NCI-H748 treated with DMSO at 0.1 percent for 48 hours (cell line): ENCODE measurements around the gene ZMYND10.
"Not testable (repeated sequence)": the region's sequence is repeated elsewhere in the genome, so short reads cannot be mapped to it uniquely, and the experiment has no call there.

ENCODE experiments used
- DNase-seq: peaks from one replicate; lab custom pipeline; 2025; lab: John Stamatoyannopoulos, UW

ZMYND10 gene

GRCh38 chr3:50325497-50326181 lies 19.9 kb downstream of the ZMYND10 start:
- no peak for DNase-seq

GRCh38 chr3:50325113-50325480 lies 20.4 kb downstream of the ZMYND10 start:
- no peak for DNase-seq

- peak; percentile 11 for DNase-seq
Observed at GRCh38 chr3:50324351-50325112, 21.0 kb downstream of the ZMYND10 start.

- no peak for DNase-seq
Observed at GRCh38 chr3:50323614-50324199, 21.8 kb downstream of the ZMYND10 start.

- no peak for DNase-seq
Observed at GRCh38 chr3:50323092-50323600, 22.4 kb downstream of the ZMYND10 start.

GRCh38 chr3:50322386-50323091 lies 23.0 kb downstream of the ZMYND10 start, which contains the start of gene HYAL2:
TSS of gene HYAL2 (minus strand) at chr3:50322745. CDS start at chr3:50320489, 2,256 bp downstream.
- no peak for DNase-seq

GRCh38 chr3:50322115-50322385 lies 23.5 kb downstream of the ZMYND10 start:
- no peak for DNase-seq

GRCh38 chr3:50321336-50322114 lies 24.0 kb downstream of the ZMYND10 start:
- peak; percentile 73 for DNase-seq

- peak; percentile 20 for DNase-seq
Observed at GRCh38 chr3:50320853-50321335, 24.6 kb downstream of the ZMYND10 start.

- no peak for DNase-seq
Observed at GRCh38 chr3:50319894-50320625, 25.5 kb downstream of the ZMYND10 start.

- DNase-seq, result no peak
Observed at GRCh38 chr3:50319181-50319893, 26.2 kb downstream of the ZMYND10 start.

- DNase-seq, result no peak
Observed at GRCh38 chr3:50318615-50319014, 26.9 kb downstream of the ZMYND10 start.

- DNase-seq, result no peak
Observed at GRCh38 chr3:50318163-50318562, 27.4 kb downstream of the ZMYND10 start.

GRCh38 chr3:50317300-50317699 lies 28.2 kb downstream of the ZMYND10 start:
- DNase-seq, result no peak

GRCh38 chr3:50316657-50317242 lies 28.8 kb downstream of the ZMYND10 start:
- DNase-seq, result no peak

GRCh38 chr3:50314816-50315215 lies 30.7 kb downstream of the ZMYND10 start:
- no peak for DNase-seq

GRCh38 chr3:50314342-50314741 lies 31.2 kb downstream of the ZMYND10 start:
- no peak for DNase-seq

- not testable (repeated sequence) for DNase-seq
Observed at GRCh38 chr3:50312041-50312440, 33.5 kb downstream of the ZMYND10 start.

GRCh38 chr3:50304601-50305000 lies 40.9 kb downstream of the ZMYND10 start:
- no peak for DNase-seq
